ENCODE data around the gene C1QTNF8.
"Not testable (repeated sequence)": the region's sequence is repeated elsewhere in the genome, so short reads cannot be mapped to it uniquely, and the experiment has no call there.

DNA sequence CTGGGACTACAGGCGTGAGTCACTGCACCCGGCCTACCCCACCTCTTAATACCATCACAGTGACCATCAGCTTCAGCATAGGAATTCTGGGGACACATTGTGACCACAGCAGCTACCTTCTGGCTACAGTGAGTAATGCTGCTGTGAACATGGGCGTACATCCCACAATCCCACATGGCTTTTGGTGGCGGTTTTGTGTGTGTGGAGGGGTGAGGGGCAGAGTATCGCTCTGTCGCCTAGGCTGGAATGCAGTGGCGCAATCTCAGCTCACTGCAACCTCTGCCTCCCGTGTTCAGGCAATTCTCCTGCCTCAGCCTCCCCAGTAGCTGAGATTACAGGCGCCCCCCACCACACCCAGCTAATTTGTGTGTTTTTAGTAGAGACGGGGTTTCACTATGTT is 9.6 kb downstream of the C1QTNF8 start:
- TF ChIP-seq, protein P1, sequence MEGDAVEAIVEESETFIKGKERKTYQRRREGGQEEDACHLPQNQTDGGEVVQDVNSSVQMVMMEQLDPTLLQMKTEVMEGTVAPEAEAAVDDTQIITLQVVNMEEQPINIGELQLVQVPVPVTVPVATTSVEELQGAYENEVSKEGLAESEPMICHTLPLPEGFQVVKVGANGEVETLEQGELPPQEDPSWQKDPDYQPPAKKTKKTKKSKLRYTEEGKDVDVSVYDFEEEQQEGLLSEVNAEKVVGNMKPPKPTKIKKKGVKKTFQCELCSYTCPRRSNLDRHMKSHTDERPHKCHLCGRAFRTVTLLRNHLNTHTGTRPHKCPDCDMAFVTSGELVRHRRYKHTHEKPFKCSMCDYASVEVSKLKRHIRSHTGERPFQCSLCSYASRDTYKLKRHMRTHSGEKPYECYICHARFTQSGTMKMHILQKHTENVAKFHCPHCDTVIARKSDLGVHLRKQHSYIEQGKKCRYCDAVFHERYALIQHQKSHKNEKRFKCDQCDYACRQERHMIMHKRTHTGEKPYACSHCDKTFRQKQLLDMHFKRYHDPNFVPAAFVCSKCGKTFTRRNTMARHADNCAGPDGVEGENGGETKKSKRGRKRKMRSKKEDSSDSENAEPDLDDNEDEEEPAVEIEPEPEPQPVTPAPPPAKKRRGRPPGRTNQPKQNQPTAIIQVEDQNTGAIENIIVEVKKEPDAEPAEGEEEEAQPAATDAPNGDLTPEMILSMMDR (conservative IDR thresholded peaks at IDR 0.05; ENCODE audit: low read length) = not testable (repeated sequence)
- not testable (repeated sequence) for TF ChIP-seq EZH2phosphoT487 (IDR thresholded peaks at IDR 0.05; ENCODE audit: borderline replicate concordance, low read depth, low read length)
